ENCODE measurements around the gene SPON1. TPM values are rescaled to one million over a fixed set of nuclear protein-coding genes. Genes with fewer than 3 reads are reported as not detected.
A peak's percentile ranks its signal among the peaks of the same experiment; 100 is the strongest.
"Not testable (repeated sequence)": the region's sequence is repeated elsewhere in the genome, so short reads cannot be mapped to it uniquely, and the experiment has no call there.

Gene SPON1
- total RNA-seq, 1 donor from 2014 or later = 0.16 TPM

GRCh38 chr11:14065141-14065540 is 102.6 kb downstream of the SPON1 start:
- no peak overlapping the region for H3K4me3 Mint-ChIP-seq (ENCODE audit: low read depth)
- H3K36me3 Mint-ChIP-seq (ENCODE audit: low read depth) = no peaks in the 10 kb centered on the region
- peaks cover 8% of the 10 kb centered on the region for H3K4me1 Mint-ChIP-seq (ENCODE audit: low read depth)
- H3K9me3 Mint-ChIP-seq = no peaks in the 10 kb centered on the region
- H3K27me3 Mint-ChIP-seq (ENCODE audit: low read depth) = peaks cover 24% of the 10 kb centered on the region
- no peak for DNase-seq (ENCODE audit: low spot score)
- intact Hi-C loops (cut with micrococcal nuclease) = no loop called here
- H3K27ac Mint-ChIP-seq = no peak overlapping the region

GRCh38 chr11:14065681-14066080 is 103.2 kb downstream of the SPON1 start:
- no peaks in the 10 kb centered on the region for H3K9me3 Mint-ChIP-seq
- DNase-seq (ENCODE audit: low spot score) = no peak
- H3K4me1 Mint-ChIP-seq (ENCODE audit: low read depth) = peaks cover 8% of the 10 kb centered on the region
- H3K4me3 Mint-ChIP-seq (ENCODE audit: low read depth) = no peak overlapping the region
- no peak overlapping the region for H3K27ac Mint-ChIP-seq
- intact Hi-C loops (cut with micrococcal nuclease) = no loop called here
- no peaks in the 10 kb centered on the region for H3K36me3 Mint-ChIP-seq (ENCODE audit: low read depth)
- peaks cover 25% of the 10 kb centered on the region for H3K27me3 Mint-ChIP-seq (ENCODE audit: low read depth)

GRCh38 chr11:14067686-14068085 is 105.2 kb downstream of the SPON1 start:
- intact Hi-C loops (cut with micrococcal nuclease) = no loop called here
- no peak for DNase-seq (ENCODE audit: low spot score)
- H3K4me3 Mint-ChIP-seq (ENCODE audit: low read depth) = no peak overlapping the region
- no peaks in the 10 kb centered on the region for H3K36me3 Mint-ChIP-seq (ENCODE audit: low read depth)
- H3K27me3 Mint-ChIP-seq (ENCODE audit: low read depth) = peaks cover 23% of the 10 kb centered on the region
- no peaks in the 10 kb centered on the region for H3K9me3 Mint-ChIP-seq
- peaks cover 8% of the 10 kb centered on the region for H3K4me1 Mint-ChIP-seq (ENCODE audit: low read depth)
- H3K27ac Mint-ChIP-seq = no peak overlapping the region

- H3K4me3 Mint-ChIP-seq (ENCODE audit: low read depth) = no peak overlapping the region
- intact Hi-C loops (cut with micrococcal nuclease) = loop anchor here (10.0 kb wide), 1 partner anchor 834 kb away; no protein-coding TSS in a partner anchor
- H3K36me3 Mint-ChIP-seq (ENCODE audit: low read depth) = no peaks in the 10 kb centered on the region
Measured at GRCh38 chr11:14070896-14071295, 108.4 kb downstream of the SPON1 start.

GRCh38 chr11:14073849-14074476 is 111.4 kb downstream of the SPON1 start:
- H3K4me1 Mint-ChIP-seq (ENCODE audit: low read depth) = peaks cover 33% of the 10 kb centered on the region
- H3K27ac Mint-ChIP-seq = no peak overlapping the region
- H3K27me3 Mint-ChIP-seq (ENCODE audit: low read depth) = peaks cover 22% of the 10 kb centered on the region
- no peaks in the 10 kb centered on the region for H3K36me3 Mint-ChIP-seq (ENCODE audit: low read depth)
- intact Hi-C loops (cut with micrococcal nuclease) = loop anchor here (2.0 to 10.0 kb wide), 3 partner anchors 71 to 831 kb away; no protein-coding TSS in a partner anchor
- no peak for DNase-seq (ENCODE audit: low spot score)
- no peaks in the 10 kb centered on the region for H3K9me3 Mint-ChIP-seq
- no peak overlapping the region for H3K4me3 Mint-ChIP-seq (ENCODE audit: low read depth)

More at GRCh38 chr11:14070896-14071295, 108.4 kb downstream of the SPON1 start:
- H3K27ac Mint-ChIP-seq = no peak overlapping the region
- peaks cover 12% of the 10 kb centered on the region for H3K27me3 Mint-ChIP-seq (ENCODE audit: low read depth)
- no peaks in the 10 kb centered on the region for H3K9me3 Mint-ChIP-seq
- peaks cover 19% of the 10 kb centered on the region for H3K4me1 Mint-ChIP-seq (ENCODE audit: low read depth)
- DNase-seq (ENCODE audit: low spot score) = no peak

GRCh38 chr11:14075118-14076078 is 112.9 kb downstream of the SPON1 start:
- peaks cover 20% of the 10 kb centered on the region for H3K27me3 Mint-ChIP-seq (ENCODE audit: low read depth)
- H3K9me3 Mint-ChIP-seq = no peaks in the 10 kb centered on the region
- no peaks in the 10 kb centered on the region for H3K36me3 Mint-ChIP-seq (ENCODE audit: low read depth)
- DNase-seq (ENCODE audit: low spot score) = peak; percentile 57
- H3K27ac Mint-ChIP-seq = no peak overlapping the region
- peaks cover 43% of the 10 kb centered on the region for H3K4me1 Mint-ChIP-seq (ENCODE audit: low read depth)
- no peak overlapping the region for H3K4me3 Mint-ChIP-seq (ENCODE audit: low read depth)
- intact Hi-C loops (cut with micrococcal nuclease) = loop anchor here (2.0 to 10.0 kb wide), 4 partner anchors 69 to 829 kb away; no protein-coding TSS in a partner anchor

GRCh38 chr11:14079011-14079410 is 116.5 kb downstream of the SPON1 start:
- intact Hi-C loops (cut with micrococcal nuclease) = loop anchor here (5.0 to 10.0 kb wide), 2 partner anchors 107 to 826 kb away; no protein-coding TSS in a partner anchor
- peaks cover 2% of the 10 kb centered on the region for H3K9me3 Mint-ChIP-seq
- H3K4me3 Mint-ChIP-seq (ENCODE audit: low read depth) = no peak overlapping the region
- no peak for DNase-seq (ENCODE audit: low spot score)
- H3K36me3 Mint-ChIP-seq (ENCODE audit: low read depth) = no peaks in the 10 kb centered on the region
- peaks cover 42% of the 10 kb centered on the region for H3K4me1 Mint-ChIP-seq (ENCODE audit: low read depth)
- peak overlapping the region; percentile 57 for H3K27ac Mint-ChIP-seq
- H3K27me3 Mint-ChIP-seq (ENCODE audit: low read depth) = peaks cover 28% of the 10 kb centered on the region

- intact Hi-C loops (cut with micrococcal nuclease) = loop anchor here (5.0 to 10.0 kb wide), 2 partner anchors 107 to 825 kb away; no protein-coding TSS in a partner anchor
- Mint-ChIP-seq H3K4me1 (ENCODE audit: low read depth) (peaks cover 34% of the 10 kb centered on the region), H3K4me3 (ENCODE audit: low read depth) (no peak overlapping the region), H3K27me3 (ENCODE audit: low read depth) (peaks cover 31% of the 10 kb centered on the region), H3K9me3 (peaks cover 2% of the 10 kb centered on the region), H3K36me3 (ENCODE audit: low read depth) (no peaks in the 10 kb centered on the region), H3K27ac (no peak overlapping the region)
- no peak for DNase-seq (ENCODE audit: low spot score)
Measured at GRCh38 chr11:14079797-14080196, 117.3 kb downstream of the SPON1 start.

GRCh38 chr11:14081581-14082231 is 119.2 kb downstream of the SPON1 start:
- intact Hi-C loops (cut with micrococcal nuclease) = no loop called here
- Mint-ChIP-seq H3K27me3 (ENCODE audit: low read depth) (peaks cover 47% of the 10 kb centered on the region), H3K4me1 (ENCODE audit: low read depth) (peaks cover 24% of the 10 kb centered on the region), H3K27ac (no peak overlapping the region), H3K36me3 (ENCODE audit: low read depth) (no peaks in the 10 kb centered on the region), H3K9me3 (peaks cover 2% of the 10 kb centered on the region), H3K4me3 (ENCODE audit: low read depth) (no peak overlapping the region)
- no peak for DNase-seq (ENCODE audit: low spot score)

GRCh38 chr11:14082338-14082737 is 119.8 kb downstream of the SPON1 start:
- intact Hi-C loops (cut with micrococcal nuclease) = no loop called here

GRCh38 chr11:14088861-14089260 is 126.3 kb downstream of the SPON1 start:
- DNase-seq (ENCODE audit: low spot score); H3K4me3 Mint-ChIP-seq (ENCODE audit: low read depth); H3K36me3 Mint-ChIP-seq (ENCODE audit: low read depth); H3K27ac Mint-ChIP-seq; H3K9me3 Mint-ChIP-seq; intact Hi-C loops (cut with micrococcal nuclease); H3K4me1 Mint-ChIP-seq (ENCODE audit: low read depth): not testable (repeated sequence)
- H3K27me3 Mint-ChIP-seq (ENCODE audit: low read depth) = peaks cover 42% of the 10 kb centered on the region

More at GRCh38 chr11:14082338-14082737, 119.8 kb downstream of the SPON1 start:
- no peak overlapping the region for H3K4me3 Mint-ChIP-seq (ENCODE audit: low read depth)
- H3K27me3 Mint-ChIP-seq (ENCODE audit: low read depth) = peaks cover 49% of the 10 kb centered on the region
- no peak overlapping the region for H3K27ac Mint-ChIP-seq
- H3K9me3 Mint-ChIP-seq = peaks cover 2% of the 10 kb centered on the region
- DNase-seq (ENCODE audit: low spot score) = no peak
- H3K36me3 Mint-ChIP-seq (ENCODE audit: low read depth) = no peaks in the 10 kb centered on the region
- peaks cover 20% of the 10 kb centered on the region for H3K4me1 Mint-ChIP-seq (ENCODE audit: low read depth)

GRCh38 chr11:14089690-14090462 is 127.4 kb downstream of the SPON1 start:
- Mint-ChIP-seq H3K36me3 (ENCODE audit: low read depth) (no peaks in the 10 kb centered on the region), H3K4me1 (ENCODE audit: low read depth) (peaks cover 8% of the 10 kb centered on the region), H3K4me3 (ENCODE audit: low read depth) (no peak overlapping the region), H3K27me3 (ENCODE audit: low read depth) (peaks cover 42% of the 10 kb centered on the region), H3K9me3 (no peaks in the 10 kb centered on the region), H3K27ac (no peak overlapping the region)
- no peak for DNase-seq (ENCODE audit: low spot score)
- intact Hi-C loops (cut with micrococcal nuclease) = no loop called here

All from activated T-helper 2 cell treated with anti-CD3 and anti-CD28 coated beads, Interferon-gamma antibody, Interleukin-2, Interleukin-4, amounts not matched to agents 10 μg/mL and 5 μg/mL and 100 μg/mL, durations not matched to agents 14 hours and 24 hours and 36 hours (primary cell).